HEK293T (cell line): ENCODE data around the gene SCGB3A1.

ENCODE experiments used
- CTCF ChIA-PET: fragments of 350-600 bp; formaldehyde crosslinking; extraction: SDS; loops from one replicate; lab custom pipeline; 2021; ENCODE audit warnings: antibody characterized with exemption, inconsistent platforms; lab: Yijun Ruan, JAX
- POLR2A ChIA-PET: fragments of 350-600 bp; formaldehyde crosslinking; extraction: SDS; loops from one replicate; lab custom pipeline; 2020; ENCODE audit warnings: antibody characterized with exemption, inconsistent platforms; lab: Yijun Ruan, JAX
- DNase-seq: peaks from one replicate; pipeline ENCODE4 v3.0.0; 2012; ENCODE audit warnings: mixed read lengths; ENCODE audit errors: extremely low spot score
- ARNT ChIP-seq: fragments of 450-650 bp; IDR thresholded peaks from 2 replicates; pipeline ENCODE4 v1.6.1; 2017; ENCODE audit warnings: mild to moderate bottlenecking
- BHLHE40 ChIP-seq: fragments of 450-650 bp; IDR thresholded peaks from 2 replicates; pipeline ENCODE4 v1.6.1; 2016; ENCODE audit warnings: mild to moderate bottlenecking, moderate library complexity, borderline replicate concordance
- CTBP1 ChIP-seq: fragments of 450-650 bp; IDR thresholded peaks from 2 replicates; pipeline ENCODE4 v1.6.1; 2016; ENCODE audit warnings: borderline replicate concordance
- ELF4 ChIP-seq: fragments of 450-650 bp; IDR thresholded peaks from 2 replicates; pipeline ENCODE4 v1.6.1; 2017; ENCODE audit warnings: antibody characterized with exemption
- FOXA1 ChIP-seq: fragments of 450-650 bp; IDR thresholded peaks from 2 replicates; pipeline ENCODE4 v1.6.1; 2016; ENCODE audit warnings: mild to moderate bottlenecking
- FOXK2 ChIP-seq: fragments of 450-650 bp; IDR thresholded peaks from 2 replicates; pipeline ENCODE4 v1.6.1; 2016; ENCODE audit warnings: mild to moderate bottlenecking
- FOXM1 ChIP-seq: fragments of 450-650 bp; IDR thresholded peaks from 2 replicates; pipeline ENCODE4 v1.6.1; 2017; ENCODE audit warnings: mild to moderate bottlenecking, borderline replicate concordance
- HDGF ChIP-seq: fragments of 450-650 bp; IDR thresholded peaks from 2 replicates; pipeline ENCODE4 v1.6.1; 2017; ENCODE audit warnings: antibody characterized with exemption, borderline replicate concordance
- L3MBTL2 ChIP-seq: fragments of 450-650 bp; conservative IDR thresholded peaks from 2 replicates; pipeline ENCODE4 v1.6.1; 2016; ENCODE audit warnings: mild to moderate bottlenecking
- LEF1 ChIP-seq: fragments of 450-650 bp; IDR thresholded peaks from 2 replicates; pipeline ENCODE4 v1.6.1; 2017; ENCODE audit warnings: mild to moderate bottlenecking, borderline replicate concordance
- NFRKB ChIP-seq: fragments of 450-650 bp; IDR thresholded peaks from 2 replicates; pipeline ENCODE4 v1.6.1; 2016; ENCODE audit warnings: mild to moderate bottlenecking, moderate library complexity
- SP1 ChIP-seq: fragments of 450-650 bp; IDR thresholded peaks from 2 replicates; pipeline ENCODE4 v1.6.1; 2017
- SUZ12 ChIP-seq: fragments of 450-650 bp; IDR thresholded peaks from 2 replicates; pipeline ENCODE4 v1.6.1; 2016; ENCODE audit warnings: mild to moderate bottlenecking
- TARDBP ChIP-seq: fragments of 450-650 bp; IDR thresholded peaks from 2 replicates; pipeline ENCODE4 v1.6.1; 2016
- ZNF384 ChIP-seq: fragments of 450-650 bp; IDR thresholded peaks from 2 replicates; pipeline ENCODE4 v1.6.1; 2016
- TF ChIP-seq, protein P1 (sequence below): fragments of 450-650 bp; IDR thresholded peaks from 2 replicates; pipeline ENCODE4 v1.6.1; 2016

Gene SCGB3A1

DNA sequence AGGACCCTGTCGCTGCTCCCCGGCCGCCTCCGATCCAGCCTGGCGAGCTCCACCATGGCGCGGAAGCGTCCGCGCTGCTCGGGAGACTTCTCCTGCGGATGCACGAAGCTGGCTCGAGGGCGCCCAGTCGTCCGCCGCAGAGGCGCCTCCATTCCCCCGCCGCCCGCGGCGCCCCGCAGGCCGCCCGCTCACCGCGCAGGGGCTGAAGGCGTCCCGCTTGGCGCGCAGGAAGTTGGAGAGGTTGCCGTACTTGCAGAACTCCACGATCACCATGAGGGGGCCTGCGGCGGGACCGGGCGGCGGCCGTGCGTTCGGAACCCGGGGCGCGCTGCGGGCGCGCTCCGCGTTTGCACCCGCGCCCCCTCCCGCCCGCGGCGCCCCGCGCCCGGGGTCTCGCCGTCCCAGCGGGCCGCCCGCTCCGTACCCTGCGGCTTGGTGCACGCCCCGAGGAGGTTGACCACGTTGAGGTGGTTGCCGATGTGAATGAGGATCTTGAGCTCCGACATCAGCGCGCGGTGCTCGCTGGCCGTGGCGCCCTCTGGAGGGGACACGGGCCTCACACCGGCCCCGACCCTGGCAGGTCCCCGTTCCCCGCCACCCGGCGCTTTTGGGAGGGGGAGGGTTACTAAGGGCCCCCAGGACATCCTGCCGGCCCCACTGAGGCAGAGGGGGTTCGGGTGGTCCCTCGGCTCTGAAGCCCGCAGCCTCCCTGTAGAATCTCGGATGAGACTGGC lies 27.7 kb upstream of the SCGB3A1 start:
- DNase-seq, result peak; percentile 93
- TF ChIP-seq FOXM1, result peak; percentile 58; the same call in 1 of the 2 replicates
- no peak for TF ChIP-seq SUZ12
- ChIA-PET CTCF (interaction anchor here (0.6 to 1.6 kb wide), 14 partner anchors 9 to 554 kb away, joined by 3 to 11 read pairs (median 4); partner anchors contain the start of gene FLT4), POLR2A (interaction anchor here (0.5 to 1.9 kb wide), 9 partner anchors 9 to 886 kb away, joined by 3 to 10 read pairs (median 4); partner anchors contain the start of gene MAML1)

DNA sequence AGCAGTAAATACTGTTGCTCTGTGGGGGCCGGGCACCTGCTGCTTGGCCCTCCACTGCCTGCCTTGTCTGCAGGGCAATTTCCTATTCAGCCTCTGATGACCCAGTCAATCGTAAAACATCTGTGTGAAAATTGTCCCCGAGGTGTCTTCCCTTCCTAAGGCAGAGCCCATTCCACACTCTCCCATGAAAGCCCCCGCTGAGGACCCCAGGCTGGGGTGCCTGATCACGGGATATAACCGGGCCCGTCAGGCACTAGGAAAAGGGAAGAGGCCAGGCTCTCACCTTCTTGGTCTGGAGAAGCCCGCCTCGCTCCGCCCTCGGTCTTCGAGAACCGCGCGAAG lies 27.2 kb upstream of the SCGB3A1 start:
- ChIA-PET CTCF (interaction anchor here (1.0 to 1.6 kb wide), 8 partner anchors 9 to 105 kb away, joined by 3 to 11 read pairs (median 4); partner anchors contain the start of gene FLT4), POLR2A (interaction anchor here (1.1 to 1.9 kb wide), 3 partner anchors 9 to 16 kb away, joined by 5 to 10 read pairs (median 6); no protein-coding TSS in a partner anchor)
- TF ChIP-seq HDGF, result no peak
- 0 out of 2 replicates have a peak, but pooled peaks have one; percentile 22 for TF ChIP-seq L3MBTL2
- DNase-seq, result peak; percentile 32

DNA sequence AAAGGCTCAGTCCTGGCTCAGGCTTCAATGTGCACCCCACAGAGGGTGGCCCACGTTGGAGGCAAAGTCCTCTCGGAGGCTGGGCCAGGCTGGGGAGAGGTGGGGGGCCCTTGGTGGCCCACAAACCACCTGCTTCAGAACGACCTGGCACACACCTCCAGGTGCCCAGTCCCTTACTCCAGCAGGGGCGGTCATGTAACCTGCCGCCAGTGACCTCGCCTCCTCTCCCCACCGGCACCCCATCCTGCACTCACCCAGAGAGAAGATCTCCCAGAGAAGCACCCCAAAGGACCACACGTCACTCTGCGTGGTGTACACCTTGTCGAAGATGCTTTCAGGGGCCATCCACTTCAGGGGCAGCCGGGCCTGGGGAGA lies 22.5 kb upstream of the SCGB3A1 start:
- ChIA-PET POLR2A (no interaction called here), CTCF (no interaction called here)
- TF ChIP-seq SP1, result no peak
- no peak for TF ChIP-seq HDGF
- no peak for TF ChIP-seq ARNT
- TF ChIP-seq L3MBTL2, result no peak
- no peak for TF ChIP-seq ZNF384
- no peak for TF ChIP-seq BHLHE40
- TF ChIP-seq FOXK2, result no peak
- no peak for TF ChIP-seq TARDBP
- no peak for TF ChIP-seq SUZ12
- no peak for TF ChIP-seq NFRKB
- no peak for TF ChIP-seq ELF4
- TF ChIP-seq LEF1, result no peak
- TF ChIP-seq, protein P1, sequence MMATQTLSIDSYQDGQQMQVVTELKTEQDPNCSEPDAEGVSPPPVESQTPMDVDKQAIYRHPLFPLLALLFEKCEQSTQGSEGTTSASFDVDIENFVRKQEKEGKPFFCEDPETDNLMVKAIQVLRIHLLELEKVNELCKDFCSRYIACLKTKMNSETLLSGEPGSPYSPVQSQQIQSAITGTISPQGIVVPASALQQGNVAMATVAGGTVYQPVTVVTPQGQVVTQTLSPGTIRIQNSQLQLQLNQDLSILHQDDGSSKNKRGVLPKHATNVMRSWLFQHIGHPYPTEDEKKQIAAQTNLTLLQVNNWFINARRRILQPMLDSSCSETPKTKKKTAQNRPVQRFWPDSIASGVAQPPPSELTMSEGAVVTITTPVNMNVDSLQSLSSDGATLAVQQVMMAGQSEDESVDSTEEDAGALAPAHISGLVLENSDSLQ, result no peak
- no peak for TF ChIP-seq FOXA1
- no peak for TF ChIP-seq FOXM1
- TF ChIP-seq CTBP1, result no peak
- DNase-seq, result no peak

DNA sequence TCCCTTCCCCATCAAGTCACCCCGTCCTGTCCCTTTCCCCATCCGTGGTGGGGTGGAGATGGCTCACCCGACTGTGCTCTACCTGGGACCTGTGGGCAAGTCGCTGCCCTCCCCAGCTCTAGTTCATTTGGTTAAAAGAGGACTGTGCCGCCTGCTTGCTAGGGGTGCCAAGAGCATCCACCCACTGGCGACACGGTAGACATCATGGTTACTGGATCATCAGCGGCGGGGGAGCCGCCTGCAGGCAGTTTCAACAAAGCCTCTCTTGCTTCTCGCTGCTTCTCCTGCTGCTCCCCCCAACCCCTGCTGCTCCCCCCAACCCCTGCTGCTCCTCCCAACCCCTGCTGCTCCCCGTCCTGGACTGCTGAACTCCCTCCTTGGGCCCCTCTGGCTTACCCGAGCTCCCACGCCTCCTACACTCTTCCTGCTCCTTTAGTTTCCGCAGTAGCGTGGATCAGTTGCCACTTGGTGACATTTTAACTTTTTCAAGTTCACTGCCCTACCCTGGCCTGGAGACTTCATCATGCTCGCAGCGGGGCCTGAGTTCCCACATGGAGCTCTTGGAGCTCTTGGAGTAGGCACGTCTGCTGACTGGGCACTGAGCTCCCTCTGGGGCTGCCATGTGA lies 22.0 kb upstream of the SCGB3A1 start:
- TF ChIP-seq BHLHE40, result no peak
- TF ChIP-seq, protein P1, result no peak
- no peak for TF ChIP-seq SUZ12
- no peak for DNase-seq
- ChIA-PET CTCF (no interaction called here), POLR2A (no interaction called here)

DNA sequence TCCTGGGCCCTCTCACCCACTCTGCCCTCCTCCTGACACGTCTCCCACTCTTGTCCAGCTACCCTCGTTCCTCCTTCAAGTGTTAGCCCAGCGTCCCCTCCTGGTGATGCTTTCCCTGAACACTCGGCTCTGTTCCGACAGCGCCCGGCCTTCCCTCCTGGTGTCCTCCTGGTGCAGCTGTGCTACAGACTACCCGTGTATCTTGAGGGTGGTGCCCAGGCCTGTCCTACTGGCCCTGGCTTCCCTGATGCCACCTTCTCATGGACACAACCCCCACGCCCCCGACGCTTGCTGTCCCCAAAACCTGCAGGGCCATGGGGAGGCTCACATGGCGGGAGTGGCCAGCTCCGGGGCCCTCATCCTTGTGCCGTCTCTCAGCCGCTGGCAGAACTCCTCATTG lies 21.4 kb upstream of the SCGB3A1 start:
- TF ChIP-seq SP1 (no peak), NFRKB (no peak), HDGF (no peak), LEF1 (no peak), ELF4 (no peak), FOXK2 (no peak), BHLHE40 (no peak), SUZ12 (no peak), FOXA1 (no peak)
- POLR2A ChIA-PET, result no interaction called here
- CTCF ChIA-PET, result no interaction called here
- DNase-seq, result no peak

DNA sequence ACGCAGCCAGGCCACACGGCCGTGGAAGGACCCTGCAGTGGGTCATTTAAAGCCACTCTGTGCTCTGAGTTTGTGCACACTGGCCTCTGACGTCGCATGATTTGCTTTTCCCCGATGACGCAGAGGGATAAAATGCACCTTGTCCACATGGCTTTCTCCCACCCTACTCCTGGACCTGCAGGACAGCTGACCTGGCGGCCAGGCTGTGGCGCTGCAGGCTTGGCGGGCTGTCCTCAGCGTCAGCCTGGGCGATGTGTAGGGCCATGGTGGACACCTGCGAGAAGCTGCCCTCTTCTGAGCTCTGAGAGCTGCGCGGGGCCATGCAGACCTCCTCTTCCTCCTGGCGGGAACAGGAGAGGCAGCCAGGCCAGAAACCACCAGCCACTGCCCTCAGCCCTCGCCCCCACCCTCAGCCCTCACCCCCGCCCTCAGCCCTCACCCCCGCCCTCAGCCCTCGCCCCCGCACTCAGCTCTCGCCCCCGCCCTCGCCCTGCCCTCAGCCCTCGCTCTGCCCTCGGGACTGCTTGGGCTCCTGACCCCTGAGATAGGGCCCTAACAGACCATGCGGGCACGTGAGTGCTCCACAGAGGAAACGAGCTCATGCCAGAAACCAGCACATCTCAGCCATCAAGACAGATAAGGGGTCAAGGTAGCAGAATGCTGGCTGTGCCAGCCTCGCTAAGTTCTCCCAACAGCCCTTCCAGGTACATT lies 20.0 kb upstream of the SCGB3A1 start:
- ChIA-PET CTCF (interaction anchor here (0.8 kb wide), 1 partner anchor 116 kb away, joined by 3 read pairs; no protein-coding TSS in a partner anchor), POLR2A (no interaction called here)
- DNase-seq, result no peak
- TF ChIP-seq SUZ12 (no peak), BHLHE40 (no peak), HDGF (no peak), NFRKB (no peak), FOXM1 (no peak), ARNT (no peak), L3MBTL2 (no peak), SP1 (no peak), FOXA1 (no peak), TARDBP (no peak), FOXK2 (no peak), CTBP1 (no peak), ZNF384 (no peak), LEF1 (no peak), ELF4 (no peak)
- TF ChIP-seq, protein P1, result no peak
